DOHH2 (cell line): ENCODE results near the gene SMAP2.

Experiments used
- H3F3A ChIP-seq: fragments of 200-600 bp; sonication (generic), shearing (Covaris generic); 2 replicates; pipeline ENCODE4 v1.6.0; 2016; ENCODE audit warnings: antibody characterized with exemption, mild to moderate bottlenecking; ENCODE audit not compliant: control insufficient read depth, insufficient read depth
- H3K27ac ChIP-seq: fragments of 200-600 bp; sonication (generic); 2 replicates; pipeline ENCODE4 v1.5.1; 2014; ENCODE audit warnings: low read depth, mild to moderate bottlenecking, low read length, moderate library complexity
- H3K27me3 ChIP-seq: fragments of 200-600 bp; sonication (generic); 2 replicates; pipeline ENCODE4 v1.6.1; 2014; ENCODE audit warnings: mild to moderate bottlenecking, low read length, mixed read lengths; ENCODE audit not compliant: control insufficient read depth
- H3K36me3 ChIP-seq: fragments of 200-600 bp; sonication (generic); 2 replicates; pipeline ENCODE4 v1.6.1; 2014; ENCODE audit warnings: mild to moderate bottlenecking, low read length, moderate library complexity, mixed read lengths; ENCODE audit not compliant: control insufficient read depth
- H3K4me1 ChIP-seq: fragments of 200-600 bp; sonication (generic); 2 replicates; pipeline ENCODE4 v1.6.1; 2014; ENCODE audit warnings: mild to moderate bottlenecking, low read length, mixed read lengths; ENCODE audit not compliant: control insufficient read depth
- H3K4me2 ChIP-seq: fragments of 200-600 bp; sonication (generic); 2 replicates; pipeline ENCODE4 v1.6.0; 2014; ENCODE audit warnings: mild to moderate bottlenecking, low read length, moderate library complexity
- H3K4me3 ChIP-seq: fragments of 200-600 bp; sonication (generic); 2 replicates; pipeline ENCODE4 v1.5.1; 2014; ENCODE audit warnings: mild to moderate bottlenecking, low read length, mixed read lengths
- H3K79me2 ChIP-seq: fragments of 200-600 bp; sonication (generic); 2 replicates; pipeline ENCODE4 v1.6.1; 2014; ENCODE audit warnings: mild to moderate bottlenecking, low read length, mixed read lengths; ENCODE audit not compliant: control insufficient read depth
- H3K9me2 ChIP-seq: fragments of 200-600 bp; sonication (generic); replicated peaks from 2 replicates; pipeline ENCODE4 v1.6.1; 2014; ENCODE audit warnings: mild to moderate bottlenecking, low read length, mixed read lengths; ENCODE audit not compliant: control insufficient read depth
- H3K9me3 ChIP-seq: fragments of 200-600 bp; sonication (generic); 2 replicates; pipeline ENCODE4 v1.6.1; 2014; ENCODE audit warnings: antibody characterized with exemption, low read length, mixed read lengths; ENCODE audit not compliant: control insufficient read depth, insufficient read depth
- H4K20me1 ChIP-seq: fragments of 200-600 bp; sonication (generic); 2 replicates; pipeline ENCODE4 v1.6.0; 2014; ENCODE audit warnings: low read depth, mild to moderate bottlenecking, antibody characterized with exemption, low read length, moderate library complexity; ENCODE audit not compliant: control insufficient read depth, insufficient read depth
- CTCF ChIP-seq: fragments of 200-600 bp; sonication (generic); IDR thresholded peaks from one replicate; pipeline ENCODE4 v1.5.1; 2014; ENCODE audit warnings: antibody characterized with exemption, mild to moderate bottlenecking, low read depth, low read length; ENCODE audit not compliant: poor library complexity, severe bottlenecking
- EZH2phosphoT487 ChIP-seq: fragments of 200-600 bp; sonication (generic); IDR thresholded peaks from 2 replicates; pipeline ENCODE4 v1.6.1; 2017; ENCODE audit warnings: borderline replicate concordance, mild to moderate bottlenecking, antibody characterized with exemption, low read length, moderate library complexity, mixed read lengths

Gene SMAP2

GRCh38 chr1:40352126-40352525 is 21.4 kb upstream of the SMAP2 start:
- peaks cover 48% of the 10 kb centered on the region for H3K4me1 ChIP-seq
- H3K79me2 ChIP-seq: no peaks in the 10 kb centered on the region
- no peak for TF ChIP-seq CTCF
- no peak for TF ChIP-seq EZH2phosphoT487
- peak overlapping the region; percentile 26 for H3K27ac ChIP-seq
- no peaks in the 10 kb centered on the region for H3K36me3 ChIP-seq
- peak overlapping the region; percentile 17 for H3K4me2 ChIP-seq
- H3F3A ChIP-seq: peaks cover 5% of the 10 kb centered on the region; the same call in 1 of the 2 replicates
- no peaks in the 10 kb centered on the region for H3K27me3 ChIP-seq
- peaks cover 2% of the 10 kb centered on the region; the same call in 1 of the 2 replicates for H3K9me3 ChIP-seq
- H3K4me3 ChIP-seq: no peak overlapping the region
- H3K9me2 ChIP-seq: no peaks in the 10 kb centered on the region
- H4K20me1 ChIP-seq: no peaks in the 10 kb centered on the region

- H3K27me3 ChIP-seq: no peaks in the 10 kb centered on the region
- H3F3A ChIP-seq: peaks cover 5% of the 10 kb centered on the region; the same call in 1 of the 2 replicates
- H3K9me3 ChIP-seq: peaks cover 9% of the 10 kb centered on the region
- peaks cover 48% of the 10 kb centered on the region for H3K4me1 ChIP-seq
- H3K36me3 ChIP-seq: no peaks in the 10 kb centered on the region
- H4K20me1 ChIP-seq: no peaks in the 10 kb centered on the region
- TF ChIP-seq CTCF (no peak), EZH2phosphoT487 (no peak)
- no peaks in the 10 kb centered on the region for H3K9me2 ChIP-seq
- no peaks in the 10 kb centered on the region for H3K79me2 ChIP-seq
- H3K4me3 ChIP-seq: no peak overlapping the region
- no peak overlapping the region for H3K27ac ChIP-seq
- H3K4me2 ChIP-seq: no peak overlapping the region
Measured at GRCh38 chr1:40353082-40353481, 20.4 kb upstream of the SMAP2 start.

GRCh38 chr1:40357625-40358024 is 15.9 kb upstream of the SMAP2 start:
- TF ChIP-seq CTCF: no peak
- no peak for TF ChIP-seq EZH2phosphoT487
- Histone ChIP-seq H3K4me3 (no peak overlapping the region), H3K4me1 (peaks cover 21% of the 10 kb centered on the region), H3K4me2 (no peak overlapping the region), H3F3A (no peaks in the 10 kb centered on the region), H3K9me2 (no peaks in the 10 kb centered on the region), H4K20me1 (no peaks in the 10 kb centered on the region), H3K36me3 (no peaks in the 10 kb centered on the region), H3K9me3 (peaks cover 9% of the 10 kb centered on the region), H3K27me3 (no peaks in the 10 kb centered on the region), H3K27ac (no peak overlapping the region), H3K79me2 (no peaks in the 10 kb centered on the region)
